Neural crest cell (in vitro differentiated cells): ENCODE results near the gene CSMD2. TPM values are rescaled to one million over a fixed set of nuclear protein-coding genes. Genes with fewer than 3 reads are reported as not detected.
"Not testable (repeated sequence)": the region's sequence is repeated elsewhere in the genome, so short reads cannot be mapped to it uniquely, and the experiment has no call there.

Experiments
- DNase-seq: peaks from one replicate; pipeline ENCODE4 v3.0.0; 2021; ENCODE audit warnings: low read depth, mixed read lengths, low spot score
- H3K27ac Mint-ChIP-seq: one replicate; pipeline ENCODE4 v1.8.0; 2021; ENCODE audit warnings: mild to moderate bottlenecking, mixed read lengths; ENCODE audit not compliant: unreplicated experiment
- H3K27me3 Mint-ChIP-seq: 2 replicates; pipeline ENCODE4 v1.8.0; 2021; ENCODE audit warnings: low read depth, mild to moderate bottlenecking, mixed read lengths
- H3K36me3 Mint-ChIP-seq: 2 replicates; pipeline ENCODE4 v1.8.0; 2021; ENCODE audit warnings: low read depth, mild to moderate bottlenecking, mixed read lengths
- H3K4me1 Mint-ChIP-seq: 2 replicates; pipeline ENCODE4 v1.8.0; 2021; ENCODE audit warnings: mixed read lengths
- H3K4me3 Mint-ChIP-seq: one replicate; pipeline ENCODE4 v1.8.0; 2021; ENCODE audit warnings: mild to moderate bottlenecking, mixed read lengths
- H3K9me3 Mint-ChIP-seq: 2 replicates; pipeline ENCODE4 v1.8.0; 2021; ENCODE audit warnings: mixed read lengths
- total RNA-seq: library from RNA; stranded (reverse); gene quantifications from 2 replicates; pipeline ENCODE4 v1.2.1, GENCODE V29; 2021
- TF ChIP-seq, protein P1 (sequence below): fragments of 200-600 bp; sonication (generic); conservative IDR thresholded peaks from 2 replicates; pipeline ENCODE4 v1.5.0; 2021; ENCODE audit warnings: antibody characterized with exemption, mild to moderate bottlenecking

CSMD2 gene
- total RNA-seq, 1 donor from 2014 or later, result 0.40 TPM

DNA sequence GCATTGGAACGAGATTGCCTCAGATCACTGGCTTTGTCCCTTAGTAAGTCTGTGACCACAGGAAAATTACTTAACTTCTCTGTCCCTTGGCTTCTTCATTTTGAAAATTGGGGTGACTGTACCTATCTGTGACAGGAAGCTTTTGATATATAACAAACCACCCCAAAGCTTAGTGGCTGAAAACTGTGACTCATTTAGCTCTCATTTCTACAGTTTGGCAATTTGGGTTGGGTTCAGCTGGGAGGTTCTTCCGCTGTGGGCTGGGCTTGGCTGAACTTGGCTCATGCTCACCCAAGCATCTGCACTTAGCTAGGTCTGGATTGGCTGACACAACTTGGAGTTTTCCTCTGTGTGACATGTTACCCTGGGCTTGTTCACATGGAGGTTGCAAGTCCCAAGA lies 25.7 kb upstream of the CSMD2 start:
- H3K9me3 Mint-ChIP-seq, result peaks cover 3% of the 10 kb centered on the region
- H3K36me3 Mint-ChIP-seq, result no peaks in the 10 kb centered on the region
- no peak for DNase-seq
- no peak overlapping the region for H3K27ac Mint-ChIP-seq
- no peak overlapping the region for H3K4me3 Mint-ChIP-seq
- TF ChIP-seq, protein P1, sequence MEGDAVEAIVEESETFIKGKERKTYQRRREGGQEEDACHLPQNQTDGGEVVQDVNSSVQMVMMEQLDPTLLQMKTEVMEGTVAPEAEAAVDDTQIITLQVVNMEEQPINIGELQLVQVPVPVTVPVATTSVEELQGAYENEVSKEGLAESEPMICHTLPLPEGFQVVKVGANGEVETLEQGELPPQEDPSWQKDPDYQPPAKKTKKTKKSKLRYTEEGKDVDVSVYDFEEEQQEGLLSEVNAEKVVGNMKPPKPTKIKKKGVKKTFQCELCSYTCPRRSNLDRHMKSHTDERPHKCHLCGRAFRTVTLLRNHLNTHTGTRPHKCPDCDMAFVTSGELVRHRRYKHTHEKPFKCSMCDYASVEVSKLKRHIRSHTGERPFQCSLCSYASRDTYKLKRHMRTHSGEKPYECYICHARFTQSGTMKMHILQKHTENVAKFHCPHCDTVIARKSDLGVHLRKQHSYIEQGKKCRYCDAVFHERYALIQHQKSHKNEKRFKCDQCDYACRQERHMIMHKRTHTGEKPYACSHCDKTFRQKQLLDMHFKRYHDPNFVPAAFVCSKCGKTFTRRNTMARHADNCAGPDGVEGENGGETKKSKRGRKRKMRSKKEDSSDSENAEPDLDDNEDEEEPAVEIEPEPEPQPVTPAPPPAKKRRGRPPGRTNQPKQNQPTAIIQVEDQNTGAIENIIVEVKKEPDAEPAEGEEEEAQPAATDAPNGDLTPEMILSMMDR, result no peak
- H3K27me3 Mint-ChIP-seq, result peaks cover 29% of the 10 kb centered on the region
- peaks cover 8% of the 10 kb centered on the region for H3K4me1 Mint-ChIP-seq

DNA sequence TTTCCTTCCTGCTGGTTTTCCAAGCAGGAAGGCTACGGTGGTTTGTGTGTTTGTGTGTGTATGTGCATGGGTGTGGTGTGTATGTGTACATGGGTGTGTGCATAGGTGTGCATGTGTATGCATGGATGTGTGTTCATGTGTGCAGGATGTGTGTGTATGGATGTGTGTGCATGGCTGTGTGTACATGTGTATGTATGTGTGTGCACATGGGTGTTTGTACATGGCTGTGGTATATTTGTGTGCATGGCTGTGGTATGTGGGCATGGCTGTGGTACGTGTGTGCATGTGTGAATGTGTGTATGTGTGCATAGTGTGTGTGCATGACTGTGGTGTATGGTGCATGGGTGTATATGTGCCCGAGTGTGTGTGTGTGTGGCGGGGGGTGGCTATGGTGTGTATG lies 24.0 kb upstream of the CSMD2 start:
- Mint-ChIP-seq H3K27ac (no peak overlapping the region), H3K9me3 (peaks cover 3% of the 10 kb centered on the region), H3K4me1 (peaks cover 8% of the 10 kb centered on the region), H3K4me3 (no peak overlapping the region), H3K36me3 (no peaks in the 10 kb centered on the region), H3K27me3 (peaks cover 40% of the 10 kb centered on the region)
- no peak for DNase-seq
- TF ChIP-seq, protein P1, result no peak

DNA sequence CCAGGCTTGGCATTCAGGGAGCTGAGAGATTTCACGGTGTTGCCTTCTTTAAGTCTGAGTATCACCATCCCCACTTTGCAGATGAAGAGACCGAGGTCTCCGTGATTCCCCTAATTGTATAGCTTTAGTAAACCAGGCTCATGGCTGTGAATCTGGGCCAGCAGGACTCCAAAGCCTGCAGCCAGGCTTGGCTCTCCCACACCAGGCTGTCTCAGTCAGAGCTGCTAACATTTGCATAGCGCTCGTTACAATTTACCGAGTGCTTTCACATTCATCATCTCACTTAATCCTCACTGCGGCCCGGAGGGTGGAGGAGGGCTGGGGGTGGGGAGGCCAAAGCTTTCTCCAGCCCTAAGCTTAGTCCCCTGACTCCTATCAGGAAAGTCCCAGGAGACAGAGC lies 23.4 kb upstream of the CSMD2 start:
- TF ChIP-seq, protein P1, result no peak
- peaks cover 42% of the 10 kb centered on the region for H3K27me3 Mint-ChIP-seq
- no peak for DNase-seq
- H3K9me3 Mint-ChIP-seq, result peaks cover 3% of the 10 kb centered on the region
- H3K4me3 Mint-ChIP-seq, result no peak overlapping the region
- H3K4me1 Mint-ChIP-seq, result peaks cover 8% of the 10 kb centered on the region
- no peak overlapping the region for H3K27ac Mint-ChIP-seq
- H3K36me3 Mint-ChIP-seq, result no peaks in the 10 kb centered on the region

DNA sequence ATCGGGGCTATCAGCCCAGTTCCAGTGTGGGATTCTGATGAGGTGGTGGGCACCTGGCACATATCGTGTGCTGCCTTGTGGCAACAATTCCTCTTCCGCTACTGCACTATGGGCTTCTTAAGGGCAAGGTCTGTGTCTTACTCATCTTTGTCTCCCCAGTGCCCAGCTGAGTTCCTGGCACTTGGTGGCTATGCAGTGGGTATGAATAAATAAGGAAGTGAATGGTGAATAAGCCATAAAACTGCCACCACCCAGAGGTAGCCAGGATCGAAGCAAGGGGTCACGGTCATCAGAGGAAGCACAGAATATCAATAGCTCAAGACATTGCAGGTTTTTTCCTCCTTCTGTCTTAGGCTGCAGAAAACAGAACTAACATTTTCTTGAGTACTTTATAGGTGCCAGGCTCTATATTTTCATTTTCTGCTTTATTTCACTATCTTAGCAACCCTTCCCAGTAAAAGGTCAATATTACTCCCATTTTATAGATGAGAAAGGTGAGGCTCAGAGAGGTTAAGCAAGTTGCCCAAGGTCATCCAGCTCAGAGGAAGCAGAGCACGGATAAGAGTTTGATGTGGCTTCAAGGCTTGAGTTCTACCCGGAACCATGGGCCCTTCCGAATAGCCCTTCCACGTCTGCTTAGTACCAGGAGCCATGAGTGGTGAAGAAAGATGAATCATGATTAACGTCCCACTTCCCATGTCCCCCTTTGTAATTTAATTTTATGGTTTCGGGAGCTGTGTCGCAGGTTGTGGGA lies 21.9 kb upstream of the CSMD2 start:
- no peaks in the 10 kb centered on the region for H3K4me1 Mint-ChIP-seq
- peaks cover 43% of the 10 kb centered on the region for H3K27me3 Mint-ChIP-seq
- no peak overlapping the region for H3K27ac Mint-ChIP-seq
- H3K4me3 Mint-ChIP-seq, result no peak overlapping the region
- TF ChIP-seq, protein P1, result no peak
- H3K9me3 Mint-ChIP-seq, result peaks cover 3% of the 10 kb centered on the region
- H3K36me3 Mint-ChIP-seq, result no peaks in the 10 kb centered on the region
- no peak for DNase-seq

DNA sequence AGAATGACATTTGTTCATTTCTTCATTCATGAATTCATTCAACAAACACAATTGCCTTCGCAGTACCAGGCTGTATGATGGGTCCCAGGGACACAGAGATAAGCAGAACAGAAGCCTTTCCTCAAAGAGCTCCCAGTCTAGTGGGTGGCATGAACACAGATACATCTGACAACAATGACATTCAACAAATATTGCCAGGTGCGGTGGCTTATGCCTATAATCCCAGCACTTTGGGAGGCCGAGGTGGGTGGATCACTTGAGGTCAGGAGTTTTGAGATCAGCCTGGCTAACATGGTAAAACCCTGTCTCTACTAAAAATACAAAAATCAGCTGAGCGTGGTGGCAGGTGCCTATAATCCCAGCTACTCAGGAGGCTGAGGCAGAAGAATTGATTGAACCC lies 18.4 kb upstream of the CSMD2 start:
- H3K4me1 Mint-ChIP-seq, H3K4me3 Mint-ChIP-seq, H3K27ac Mint-ChIP-seq, H3K9me3 Mint-ChIP-seq, DNase-seq, H3K36me3 Mint-ChIP-seq: not testable (repeated sequence)
- H3K27me3 Mint-ChIP-seq, result peaks cover 58% of the 10 kb centered on the region

DNA sequence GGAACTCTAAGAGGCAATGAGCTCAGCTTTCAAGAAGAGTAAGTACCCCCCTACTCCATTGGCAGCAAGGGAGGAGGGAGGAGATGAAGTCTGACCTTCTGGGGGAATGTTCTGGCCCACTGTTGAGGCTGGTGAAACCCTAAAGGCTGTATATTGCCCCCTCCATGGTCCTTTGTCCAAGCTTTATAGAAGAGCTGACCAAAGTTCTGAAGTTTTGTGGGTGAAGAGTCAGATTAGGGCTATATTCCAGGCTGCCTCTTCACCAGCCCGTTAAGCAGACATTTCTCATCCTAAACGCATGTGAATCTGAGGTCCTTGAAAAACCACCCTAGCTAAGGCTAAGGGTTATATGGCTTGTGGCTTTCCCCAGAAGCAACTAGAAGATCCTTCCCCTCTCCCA lies 13.0 kb upstream of the CSMD2 start:
- H3K27me3 Mint-ChIP-seq, result peaks cover 67% of the 10 kb centered on the region

More for the DNA sequence above, 13.0 kb upstream of the CSMD2 start:
- TF ChIP-seq, protein P1, result no peak
- Mint-ChIP-seq H3K9me3 (no peaks in the 10 kb centered on the region), H3K27ac (no peak overlapping the region), H3K4me3 (no peak overlapping the region), H3K4me1 (no peaks in the 10 kb centered on the region), H3K36me3 (no peaks in the 10 kb centered on the region)
- no peak for DNase-seq
